Umbilical cord (tissue), 2 donors: ENCODE results near the gene PDE9A. TPM values are rescaled to one million over a fixed set of nuclear protein-coding genes. Genes with fewer than 3 reads are reported as not detected.
A peak's percentile ranks its signal among the peaks of the same experiment; 100 is the strongest.
"Not testable (repeated sequence)": the region's sequence is repeated elsewhere in the genome, so short reads cannot be mapped to it uniquely, and the experiment has no call there.

Experiments used
- DNase-seq: peaks from one replicate; pipeline ENCODE4 v3.0.0-alpha.2; 2015; ENCODE audit warnings: low spot score
- total RNA-seq: library from RNA; depleted of rRNA; stranded (reverse); fragments of >200 nt; gene quantifications from one replicate; pipeline ENCODE4 v1.2.3, GENCODE V29; 2014; ENCODE audit warnings: low replicate concordance; ENCODE audit not compliant: insufficient read depth

PDE9A gene
- total RNA-seq, 1 donor from 2014 or later = 2.9 TPM

GRCh38 chr21:42790520-42791065, 137.2 kb downstream of the PDE9A start:
- no peak for DNase-seq

GRCh38 chr21:42793774-42794173, 140.4 kb downstream of the PDE9A start:
- no peak for DNase-seq

GRCh38 chr21:42794551-42794950, 141.1 kb downstream of the PDE9A start:
- DNase-seq = no peak

GRCh38 chr21:42796327-42797062, 143.1 kb downstream of the PDE9A start:
- no peak for DNase-seq

- DNase-seq = no peak
These were observed 144.1 kb downstream of the PDE9A start for GRCh38 chr21:42797522-42797921.

GRCh38 chr21:42798106-42798505, 144.7 kb downstream of the PDE9A start:
- DNase-seq = no peak

- no peak for DNase-seq
These were observed 146.1 kb downstream of the PDE9A start for GRCh38 chr21:42799516-42799915.

- no peak for DNase-seq
These were observed 146.5 kb downstream of the PDE9A start for GRCh38 chr21:42799948-42800347.

GRCh38 chr21:42801616-42802015, 148.2 kb downstream of the PDE9A start:
- DNase-seq = not testable (repeated sequence)

- no peak for DNase-seq
These were observed 153.2 kb downstream of the PDE9A start for GRCh38 chr21:42806509-42807140.

- not testable (repeated sequence) for DNase-seq
These were observed 154.0 kb downstream of the PDE9A start for GRCh38 chr21:42807293-42807895.

GRCh38 chr21:42807938-42808613, 154.7 kb downstream of the PDE9A start:
- no peak for DNase-seq

GRCh38 chr21:42809171-42809570, 155.8 kb downstream of the PDE9A start:
- DNase-seq = no peak

- DNase-seq = no peak
These were observed 156.4 kb downstream of the PDE9A start for GRCh38 chr21:42809577-42810475.

GRCh38 chr21:42811960-42812359, 158.5 kb downstream of the PDE9A start:
- no peak for DNase-seq

- peak; percentile 36 for DNase-seq
These were observed 159.3 kb downstream of the PDE9A start for GRCh38 chr21:42812528-42813241.

GRCh38 chr21:42815217-42815616, 161.8 kb downstream of the PDE9A start:
- DNase-seq = no peak

- DNase-seq = peak; percentile 23
These were observed 164.9 kb downstream of the PDE9A start for GRCh38 chr21:42818328-42818749.

GRCh38 chr21:42819861-42820615, 166.6 kb downstream of the PDE9A start:
- no peak for DNase-seq
